ENCODE measurements around the gene HSPA1B.

- no peak for TF ChIP-seq EZH2phosphoT487 (IDR thresholded peaks at IDR 0.05; ENCODE audit: borderline replicate concordance, low read length)
- no peak for TF ChIP-seq CTCF (IDR thresholded peaks at IDR 0.05; ENCODE audit: low read depth, low read length, poor library complexity, severe bottlenecking)
These were observed 51.2 kb downstream of the HSPA1B start, which contains the start of gene SLC44A4 for GRCh38 chr6:31878726-31879125.
